Muscle layer of colon (tissue), 2 donors: ENCODE measurements around the gene GPM6B.
"Not testable (repeated sequence)": the region's sequence is repeated elsewhere in the genome, so short reads cannot be mapped to it uniquely, and the experiment has no call there.

ENCODE experiments used
- H3K27ac ChIP-seq: one replicate; pipeline ENCODE4 v1.7.0; 2013; ENCODE audit warnings: low read depth, mild to moderate bottlenecking, low read length, moderate library complexity
- H3K27me3 ChIP-seq, 2 donors: one replicate each; pipeline ENCODE4 v1.7.0; 2013; ENCODE audit warnings: low read length in 2 of 2, mild to moderate bottlenecking in 2 of 2; ENCODE audit not compliant: insufficient read depth in 2 of 2, control insufficient read depth in 1 of 2
- H3K36me3 ChIP-seq: one replicate; pipeline ENCODE4 v1.7.0; 2013; ENCODE audit warnings: mild to moderate bottlenecking, low read length; ENCODE audit not compliant: insufficient read depth
- H3K4me1 ChIP-seq: one replicate; pipeline ENCODE4 v1.7.0; 2013; ENCODE audit warnings: mild to moderate bottlenecking, low read length; ENCODE audit not compliant: insufficient read depth
- H3K4me3 ChIP-seq, 2 donors: one replicate each; pipeline ENCODE4 v1.7.0; 2013; ENCODE audit warnings: low read length in 2 of 2, low read depth in 1 of 2, mild to moderate bottlenecking in 1 of 2, moderate library complexity in 1 of 2
- H3K9ac ChIP-seq: one replicate; pipeline ENCODE4 v1.7.0; 2013; ENCODE audit warnings: low read length
- H3K9me3 ChIP-seq: one replicate; pipeline ENCODE4 v1.7.0; 2013; ENCODE audit warnings: mild to moderate bottlenecking, low read length
- donor health status: abdominal sarcoma.
- donor health status: Adenocarcinoma of cecum.

The GPM6B gene

DNA sequence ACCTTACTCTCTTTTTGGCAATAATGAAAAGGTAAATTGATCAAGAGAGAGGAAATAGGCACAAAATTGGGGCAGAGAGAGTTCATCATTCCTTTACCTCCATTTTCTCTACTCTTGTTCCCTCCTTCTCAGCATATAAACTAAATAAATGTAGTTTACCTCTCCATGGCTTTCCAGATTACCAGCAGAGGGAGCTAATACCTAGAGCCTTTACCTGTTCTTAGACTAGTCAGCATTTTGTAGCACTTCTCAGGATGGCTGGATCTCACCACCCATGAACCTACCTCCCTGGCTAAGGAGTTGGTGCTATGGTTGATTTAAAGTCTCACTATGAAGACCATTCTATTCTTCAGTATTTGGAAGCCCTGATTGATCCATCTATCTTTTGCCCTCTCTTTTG, 66.7 kb downstream of the GPM6B start:
- no peaks in the 10 kb centered on the region for H3K4me1 ChIP-seq
- H3K27ac ChIP-seq: no peak overlapping the region
- no peak overlapping the region for H3K4me3 ChIP-seq
- no peak overlapping the region for H3K9ac ChIP-seq
- no peaks in the 10 kb centered on the region for H3K27me3 ChIP-seq
- H3K36me3 ChIP-seq: peaks cover 6% of the 10 kb centered on the region
- H3K9me3 ChIP-seq: no peaks in the 10 kb centered on the region

GRCh38 chrX:13748486-13748885, 68.4 kb downstream of the GPM6B start:
- Histone ChIP-seq H3K27me3 (no peaks in the 10 kb centered on the region), H3K9ac (no peak overlapping the region), H3K4me1 (no peaks in the 10 kb centered on the region), H3K36me3 (peaks cover 6% of the 10 kb centered on the region), H3K4me3 (no peak overlapping the region), H3K27ac (no peak overlapping the region), H3K9me3 (no peaks in the 10 kb centered on the region)

DNA sequence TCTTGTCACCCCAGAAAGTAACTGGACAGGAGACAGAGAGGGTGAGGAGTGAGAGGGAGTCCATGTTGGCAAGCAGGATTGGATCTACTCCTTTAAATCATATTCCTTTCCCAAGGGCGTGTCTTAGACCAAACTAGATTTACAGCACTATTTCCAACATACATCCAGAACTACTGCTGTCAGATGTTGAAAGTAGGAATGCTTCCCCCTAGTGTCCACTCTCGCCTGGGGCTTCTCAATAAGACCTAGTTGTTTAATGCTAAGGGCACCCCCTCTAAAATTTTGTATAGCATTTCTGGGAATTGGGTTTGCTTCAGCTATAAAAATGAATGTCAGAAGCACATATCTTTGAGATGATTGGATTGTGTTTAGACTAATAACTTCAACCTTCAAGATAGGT, 69.1 kb downstream of the GPM6B start:
- Histone ChIP-seq H3K27me3 (no peaks in the 10 kb centered on the region), H3K9me3 (no peaks in the 10 kb centered on the region), H3K27ac (no peak overlapping the region), H3K36me3 (peaks cover 6% of the 10 kb centered on the region), H3K4me1 (no peaks in the 10 kb centered on the region), H3K9ac (no peak overlapping the region), H3K4me3 (no peak overlapping the region)

GRCh38 chrX:13742397-13743176, 74.3 kb downstream of the GPM6B start:
- Histone ChIP-seq H3K4me3 (no peak overlapping the region), H3K27me3 (no peaks in the 10 kb centered on the region), H3K27ac (no peak overlapping the region), H3K36me3 (no peaks in the 10 kb centered on the region), H3K9me3 (no peaks in the 10 kb centered on the region), H3K9ac (no peak overlapping the region), H3K4me1 (no peaks in the 10 kb centered on the region)

- no peak overlapping the region for H3K4me3 ChIP-seq
- no peaks in the 10 kb centered on the region for H3K9me3 ChIP-seq
- H3K4me1 ChIP-seq: no peaks in the 10 kb centered on the region
- no peak overlapping the region for H3K9ac ChIP-seq
- no peaks in the 10 kb centered on the region for H3K27me3 ChIP-seq
- H3K27ac ChIP-seq: no peak overlapping the region
- H3K36me3 ChIP-seq: no peaks in the 10 kb centered on the region
These were observed 75.2 kb downstream of the GPM6B start for GRCh38 chrX:13741695-13742094.

DNA sequence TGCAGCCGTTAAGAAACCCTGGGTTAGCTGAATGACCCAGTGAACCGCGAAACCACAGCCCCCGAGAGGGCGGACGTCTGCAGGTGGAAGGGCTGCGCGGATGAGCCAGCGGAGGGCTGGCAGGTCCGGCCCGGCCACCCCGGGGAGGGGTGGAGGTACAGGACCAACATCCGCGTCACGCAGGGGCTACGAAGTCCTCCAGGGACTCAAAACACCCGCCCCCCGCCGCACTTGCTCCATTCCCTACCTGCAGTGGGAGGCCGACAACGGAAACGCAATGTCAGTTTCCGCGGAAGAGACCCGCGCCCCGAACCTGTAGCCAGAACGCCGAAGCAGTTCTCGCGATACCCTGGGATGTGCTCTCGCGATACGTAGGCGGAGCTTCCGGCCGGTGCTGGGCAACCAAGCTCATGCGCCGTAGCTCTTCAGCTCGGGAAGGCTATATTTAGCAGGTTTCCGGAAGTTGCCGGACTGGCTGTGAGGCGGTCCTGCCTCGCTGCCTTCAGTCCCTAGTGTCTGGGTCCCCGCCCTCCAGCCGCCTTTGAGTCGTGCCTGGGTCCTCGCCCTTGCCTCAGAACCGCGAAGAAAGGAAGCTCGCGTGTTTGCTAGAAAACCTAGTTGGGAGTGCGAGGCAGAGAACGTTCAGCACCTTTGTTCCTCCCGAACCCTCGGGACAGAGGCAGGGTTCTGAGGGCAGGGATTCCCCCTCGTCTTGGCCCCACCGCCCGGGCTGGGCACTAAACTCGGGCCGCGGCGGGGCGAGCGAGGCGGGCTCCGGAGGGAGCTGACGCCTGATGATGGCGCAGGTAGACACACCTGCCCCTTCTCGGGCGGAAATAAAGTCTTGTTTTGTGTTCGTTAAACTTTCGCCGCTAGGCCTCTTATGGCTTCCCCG, 82.4 kb downstream of the GPM6B start, which contains the start of the genes OFD1 and TRAPPC2:
Gene OFD1 (plus strand): TSS at position 471 of the 895 bp plus-strand sequence. CDS start 324 bp downstream, at position 795.
Gene TRAPPC2 (minus strand): TSS at position 343 of the 895 bp plus-strand sequence. CDS start 14,657 bp downstream, outside the sequence.
- H3K27ac ChIP-seq: peak within 1 kb of the TSS; percentile 50
- H3K36me3 ChIP-seq: no peaks in the 10 kb centered on the region
- no peaks in the 10 kb centered on the region for H3K27me3 ChIP-seq
- peaks cover 5% of the 10 kb centered on the region for H3K4me1 ChIP-seq
- H3K9me3 ChIP-seq: no peaks in the 10 kb centered on the region
- H3K9ac ChIP-seq: peak within 1 kb of the TSS; percentile 71
- H3K4me3 ChIP-seq: peak within 1 kb of the TSS; percentile 54 to 89

DNA sequence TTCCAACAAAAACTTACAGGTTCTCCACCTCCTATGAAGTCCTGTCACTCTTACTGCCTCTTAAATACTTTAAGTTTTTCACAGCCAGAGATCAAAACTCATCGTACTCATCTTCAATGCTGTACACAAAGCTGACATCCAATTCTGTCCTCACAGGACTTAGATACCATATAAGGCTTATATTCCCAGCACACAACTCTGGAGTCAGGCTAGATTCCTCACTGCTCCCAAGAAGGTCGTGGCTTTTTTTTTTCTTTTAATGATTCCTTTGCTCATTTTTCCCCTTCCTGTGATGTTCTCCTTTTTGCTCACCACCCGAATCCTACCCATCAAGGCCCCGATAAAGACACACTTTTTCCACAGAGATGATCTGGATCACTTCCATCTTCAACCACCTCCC, 83.4 kb downstream of the GPM6B start:
- Histone ChIP-seq H3K36me3 (no peaks in the 10 kb centered on the region), H3K4me1 (peaks cover 5% of the 10 kb centered on the region), H3K4me3 (peak overlapping the region; percentile 54 to 89), H3K9me3 (no peaks in the 10 kb centered on the region), H3K27me3 (no peaks in the 10 kb centered on the region), H3K27ac (peak overlapping the region; percentile 50), H3K9ac (peak overlapping the region; percentile 71)

GRCh38 chrX:13732246-13733067, 84.4 kb downstream of the GPM6B start:
- H3K9ac ChIP-seq: no peak overlapping the region
- H3K4me1 ChIP-seq: peaks cover 5% of the 10 kb centered on the region
- peak overlapping the region; percentile 24 for H3K27ac ChIP-seq
- H3K9me3 ChIP-seq: no peaks in the 10 kb centered on the region
- H3K36me3 ChIP-seq: no peaks in the 10 kb centered on the region
- H3K4me3 ChIP-seq: no peak overlapping the region
- no peaks in the 10 kb centered on the region for H3K27me3 ChIP-seq

DNA sequence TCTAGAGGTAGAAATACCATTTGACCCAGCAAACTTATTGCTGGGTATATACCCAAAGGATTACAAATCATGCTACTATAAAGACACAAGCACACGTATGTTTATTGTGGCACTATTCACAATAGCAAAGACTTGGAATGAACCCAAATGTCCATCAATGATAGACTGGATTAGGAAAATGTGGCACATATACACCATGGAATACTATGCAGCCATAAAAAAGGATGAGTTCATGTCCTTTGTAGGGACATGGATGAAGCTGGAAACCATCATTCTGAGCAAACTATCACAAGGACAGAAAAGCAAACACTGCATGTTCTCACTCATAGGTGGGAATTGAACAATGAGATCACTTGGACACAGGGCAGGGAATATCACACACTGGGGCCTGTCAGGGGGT, 86.4 kb downstream of the GPM6B start:
- not testable (repeated sequence) for H3K4me1 ChIP-seq, H3K9ac ChIP-seq, H3K4me3 ChIP-seq, H3K9me3 ChIP-seq, H3K27me3 ChIP-seq, H3K36me3 ChIP-seq, H3K27ac ChIP-seq

- not testable (repeated sequence) for H3K27me3 ChIP-seq, H3K9me3 ChIP-seq, H3K9ac ChIP-seq, H3K4me3 ChIP-seq, H3K36me3 ChIP-seq, H3K4me1 ChIP-seq, H3K27ac ChIP-seq
These were observed 90.3 kb downstream of the GPM6B start for GRCh38 chrX:13726583-13726982.

DNA sequence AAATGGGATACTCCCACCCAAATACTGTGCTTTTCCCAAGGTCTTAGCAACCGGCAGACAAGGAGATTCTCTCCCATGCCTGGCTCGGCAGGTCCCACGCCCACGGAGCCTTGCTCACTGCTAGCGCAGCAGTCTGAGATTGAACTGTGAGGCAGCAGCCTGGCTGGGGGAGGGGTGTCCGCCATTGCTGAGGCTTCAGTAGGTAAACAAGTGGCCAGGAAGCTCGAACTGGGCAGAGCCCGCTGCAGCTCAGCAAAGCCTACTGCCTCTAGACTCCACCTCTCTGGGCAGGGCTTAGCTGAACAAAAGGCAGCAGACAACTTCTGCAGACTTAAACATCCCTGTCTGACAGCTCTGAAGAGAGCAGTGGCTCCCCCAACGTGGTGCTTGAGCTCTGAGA, 92.0 kb downstream of the GPM6B start:
- not testable (repeated sequence) for H3K4me1 ChIP-seq, H3K27ac ChIP-seq, H3K36me3 ChIP-seq, H3K9ac ChIP-seq, H3K27me3 ChIP-seq, H3K9me3 ChIP-seq, H3K4me3 ChIP-seq
